Diencephalon (tissue), 1 donor: ENCODE results near the gene ELSPBP1. TPM values are rescaled to one million over a fixed set of nuclear protein-coding genes. Genes with fewer than 3 reads are reported as not detected.

ENCODE experiments used
- total RNA-seq: library from RNA; depleted of rRNA; stranded (reverse); fragments of >200 nt; gene quantifications from one replicate; pipeline ENCODE4 v1.2.3, GENCODE V29; 2014

Gene ELSPBP1
- not detected for total RNA-seq

GRCh38 chr19:47994209-47994802 is at the start of gene ELSPBP1:
TSS of gene ELSPBP1 (plus strand) at chr19:47994632. CDS start at chr19:48008668, 14,036 bp downstream.

GRCh38 chr19:47992070-47992469 is 2.4 kb upstream of the ELSPBP1 start, which contains the start of gene BSPH1:
TSS of gene BSPH1 (minus strand) at chr19:47992170. CDS start at chr19:47992081, 89 bp downstream.

GRCh38 chr19:48043675-48044258 is 49.3 kb downstream of the ELSPBP1 start, which contains the start of gene CABP5:
TSS of gene CABP5 (minus strand) at chr19:48044079. CDS start at chr19:48043922, 157 bp downstream.

Other genes starting within 250 kb of the ELSPBP1 start
- gene NOP53, start 249.1 kb upstream of the ELSPBP1 start, total RNA-seq: 53.1 TPM
- gene SELENOW, start 215.9 kb upstream of the ELSPBP1 start, total RNA-seq: 370 TPM
- gene TPRX1, start 190.1 kb upstream of the ELSPBP1 start, total RNA-seq: not detected
- gene CRX, start 172.7 kb upstream of the ELSPBP1 start, total RNA-seq: not detected
- not detected for gene TPRX2, start 135.4 kb upstream of the ELSPBP1 start, total RNA-seq
- not detected for gene SULT2A1, start 108.3 kb upstream of the ELSPBP1 start, total RNA-seq
- gene BSPH1, start 2.5 kb upstream of the ELSPBP1 start, total RNA-seq: not detected
- gene CABP5, start 49.4 kb downstream of the ELSPBP1 start, total RNA-seq: not detected
- gene PLA2G4C, start 116.2 kb downstream of the ELSPBP1 start, total RNA-seq: 22.6 TPM
- 26.3 TPM for gene LIG1, start 175.7 kb downstream of the ELSPBP1 start, total RNA-seq
- gene ZSWIM9, start 176.0 kb downstream of the ELSPBP1 start, total RNA-seq: 3.7 TPM